HG02852 (cell line): ENCODE data around the gene ACRBP.
"Not testable (repeated sequence)": the region's sequence is repeated elsewhere in the genome, so short reads cannot be mapped to it uniquely, and the experiment has no call there.

Source experiments
- ATAC-seq: cut with Tn5 transposase; IDR thresholded peaks from one replicate; pipeline ENCODE4 v1.9.1; 2021; ENCODE audit warnings: mild to moderate bottlenecking, moderate library complexity; ENCODE audit not compliant: unreplicated experiment

ACRBP gene

GRCh38 chr12:6618483-6619225 lies 28.6 kb downstream of the ACRBP start:
- no peak for ATAC-seq

DNA sequence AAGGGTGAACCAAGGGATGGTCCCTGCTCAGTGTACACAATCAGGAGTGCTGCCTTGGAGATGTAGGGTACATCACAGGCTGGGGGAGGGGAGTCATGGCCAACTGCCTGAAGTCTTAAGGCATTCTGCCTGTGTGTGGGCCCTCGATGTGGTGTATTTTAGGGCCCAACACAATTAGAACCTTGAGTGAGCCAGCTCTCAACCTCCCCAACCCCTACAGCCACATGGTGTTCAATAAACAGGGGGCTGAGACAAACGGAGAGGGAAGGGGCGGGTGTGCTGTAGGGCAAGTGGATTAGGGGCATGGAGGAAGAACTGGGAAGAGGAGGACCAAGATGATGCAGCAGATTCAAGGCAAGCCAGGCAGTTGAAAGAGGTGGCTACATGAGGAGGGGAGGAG lies 31.4 kb downstream of the ACRBP start:
- no peak for ATAC-seq

DNA sequence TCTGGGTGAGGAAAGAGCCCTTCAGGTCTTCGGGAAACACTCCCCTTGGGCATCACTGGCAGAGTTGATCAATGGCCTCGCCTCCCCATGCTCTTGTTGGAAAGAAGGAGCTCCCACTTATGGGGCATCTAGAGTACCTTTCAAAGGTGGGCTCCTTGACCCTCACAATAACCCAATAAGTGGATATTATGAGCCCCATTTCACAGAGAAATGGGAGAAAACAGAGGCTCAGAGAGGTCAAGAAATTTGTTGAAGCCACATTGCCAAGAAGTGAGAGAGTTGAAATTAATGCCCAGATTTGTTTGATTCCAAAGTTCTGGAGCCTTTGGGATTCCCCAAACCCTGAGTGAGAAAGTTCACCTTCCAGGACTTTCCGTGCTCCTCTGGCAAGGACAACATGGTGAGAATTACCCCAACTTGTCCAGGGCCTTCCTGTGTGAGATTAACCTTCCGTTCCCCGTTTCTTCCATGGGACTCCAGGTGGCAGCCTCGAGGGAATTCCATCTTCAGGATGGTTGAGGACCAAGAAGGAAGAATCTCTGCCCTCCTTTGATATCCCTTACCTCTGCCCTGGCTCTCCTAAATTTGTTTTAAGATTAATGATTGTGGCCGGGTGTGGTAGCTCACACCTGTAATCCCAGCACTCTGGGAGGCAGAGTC lies 32.6 kb downstream of the ACRBP start:
- ATAC-seq: no peak

DNA sequence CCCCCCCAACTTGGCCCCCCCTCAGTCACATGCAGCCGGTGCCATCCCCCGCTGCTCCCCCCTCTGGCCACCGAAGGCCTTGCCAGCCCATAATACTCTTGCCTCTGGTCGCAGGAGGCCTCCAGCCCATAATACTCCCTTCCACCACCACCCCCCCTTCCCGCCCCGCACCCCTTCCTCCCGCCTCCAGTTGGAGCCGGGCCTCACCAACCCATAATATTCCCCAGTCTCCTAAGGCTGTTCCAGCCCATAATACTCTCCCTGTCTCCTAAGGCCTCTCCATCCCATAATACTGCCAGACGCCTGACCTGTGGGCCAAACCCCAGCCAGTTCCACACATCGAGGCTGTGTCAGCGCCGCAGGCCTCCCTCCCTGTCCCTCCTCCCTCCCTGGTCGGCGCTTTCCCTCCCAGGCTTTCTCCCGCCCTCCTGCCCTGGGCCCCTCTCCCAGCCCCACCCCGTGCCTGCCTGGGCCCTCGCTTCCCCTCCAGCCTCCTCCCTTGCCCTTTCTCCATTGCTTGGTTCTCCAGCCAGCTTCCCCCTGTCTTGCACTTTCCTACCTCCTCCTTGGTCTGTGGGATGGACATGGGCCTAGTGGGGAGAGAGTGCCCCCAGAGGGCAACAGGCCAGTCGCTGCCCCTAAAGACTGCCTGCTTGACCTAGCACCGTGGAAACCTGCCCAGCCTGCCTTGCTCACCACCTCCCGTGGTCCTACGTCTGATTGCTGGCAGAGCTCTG lies 33.3 kb downstream of the ACRBP start:
- no peak for ATAC-seq

DNA sequence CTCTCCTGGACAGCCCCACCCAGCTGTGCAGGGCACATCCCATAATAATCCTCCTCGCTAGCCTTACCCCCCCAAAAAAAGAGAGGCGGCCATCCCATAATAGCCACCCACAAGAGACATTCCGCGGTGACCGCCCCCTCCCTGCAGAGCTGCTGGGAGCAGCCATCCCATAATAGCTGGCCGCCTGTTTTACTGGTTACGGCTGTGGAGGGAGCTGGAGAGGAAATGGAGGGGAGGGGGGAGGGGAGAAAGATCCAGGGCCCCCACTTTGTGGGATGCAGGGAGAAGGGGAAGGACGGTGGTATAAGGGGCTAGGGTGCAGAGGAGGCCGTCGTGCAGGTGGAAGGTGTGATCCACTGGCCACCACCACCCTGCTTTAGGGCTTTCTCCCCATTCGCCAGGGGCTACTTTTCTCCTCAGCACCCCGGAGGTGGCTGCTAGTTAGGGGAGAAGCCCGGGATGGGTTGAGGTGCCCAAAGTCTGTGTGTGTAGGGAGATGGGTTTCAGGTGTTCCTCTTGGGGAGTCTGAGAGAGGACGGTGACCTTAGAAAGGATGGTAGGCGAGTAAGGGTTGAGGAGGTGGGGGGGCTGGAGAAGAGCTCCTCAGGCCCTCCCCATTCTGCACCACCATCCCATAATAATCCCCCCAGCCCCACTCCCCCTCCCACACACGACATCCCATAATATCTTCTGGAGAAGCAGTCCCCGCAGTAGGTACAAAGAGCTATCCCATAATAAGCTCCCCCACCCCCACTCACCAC lies 34.0 kb downstream of the ACRBP start:
- no peak for ATAC-seq

- no peak for ATAC-seq
These were observed 34.6 kb downstream of the ACRBP start for GRCh38 chr12:6612652-6613014.

- no peak for ATAC-seq
These were observed 35.0 kb downstream of the ACRBP start for GRCh38 chr12:6612247-6612646.

DNA sequence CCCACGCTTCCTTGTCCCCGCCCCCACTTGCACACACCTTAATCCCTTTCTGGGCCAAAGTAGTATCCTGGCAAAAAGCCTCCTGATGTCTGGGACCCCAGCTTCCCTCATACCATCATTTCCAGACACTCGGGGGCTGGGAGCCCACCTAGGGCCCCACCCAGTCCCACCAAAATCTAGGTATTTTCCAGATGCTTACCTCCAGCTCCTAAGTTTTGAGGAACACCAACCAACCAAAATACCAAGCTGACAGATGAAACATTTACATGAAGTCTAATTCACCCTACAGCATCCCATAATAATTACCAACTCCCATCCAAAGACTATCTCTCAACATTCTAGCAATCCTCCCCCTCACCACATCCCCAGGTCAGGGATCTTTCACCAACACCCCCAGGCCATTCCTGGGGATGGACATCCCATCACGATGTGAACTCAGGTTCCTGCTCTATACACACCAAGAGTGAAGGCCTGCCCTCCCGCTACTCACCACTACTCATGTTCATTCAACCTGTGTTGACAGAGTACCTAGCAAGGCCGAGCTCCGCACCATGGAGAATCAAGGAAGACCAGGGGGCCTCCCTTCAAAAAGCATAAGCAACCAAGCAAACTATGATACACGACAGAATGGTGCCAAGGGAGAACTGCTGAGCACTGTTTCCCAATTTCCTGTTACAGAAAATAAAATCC lies 38.5 kb downstream of the ACRBP start:
- no peak for ATAC-seq

DNA sequence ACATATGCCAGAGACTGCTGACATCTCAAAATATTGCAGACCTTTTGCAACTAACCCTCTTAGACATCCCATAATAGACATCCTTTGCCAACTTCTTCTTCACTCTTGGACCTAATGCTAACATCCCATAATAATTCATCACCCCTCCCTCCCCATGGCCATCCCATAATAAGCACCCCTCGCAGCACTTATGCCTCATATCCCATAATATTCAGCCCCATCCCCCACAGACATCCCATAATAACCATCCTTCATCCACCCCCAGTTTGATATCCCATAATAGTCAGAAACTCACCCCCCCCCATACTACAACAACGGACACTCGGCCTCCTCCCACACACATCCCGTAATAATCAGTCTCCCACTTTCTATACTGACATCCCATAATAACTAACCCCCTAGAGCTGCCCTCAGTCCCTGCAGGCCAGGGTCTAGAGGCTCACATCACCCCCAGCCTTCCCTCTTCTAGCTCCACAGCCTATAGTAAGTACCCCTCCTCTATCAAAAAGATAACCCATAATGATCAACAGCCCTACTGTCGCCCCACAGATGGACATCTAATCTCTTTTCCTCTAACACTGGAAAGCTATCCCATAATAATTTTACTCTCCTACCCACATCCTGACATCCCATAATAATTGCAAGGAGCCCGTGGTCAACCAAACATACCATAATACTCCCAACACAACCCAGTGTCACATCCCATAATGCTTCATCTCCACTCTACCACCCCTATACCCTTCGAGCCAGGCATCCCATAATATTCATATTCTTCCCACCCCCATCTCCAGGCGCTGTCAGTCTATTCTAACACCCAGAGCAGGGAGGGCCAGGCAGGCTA lies 39.3 kb downstream of the ACRBP start:
- ATAC-seq: no peak

DNA sequence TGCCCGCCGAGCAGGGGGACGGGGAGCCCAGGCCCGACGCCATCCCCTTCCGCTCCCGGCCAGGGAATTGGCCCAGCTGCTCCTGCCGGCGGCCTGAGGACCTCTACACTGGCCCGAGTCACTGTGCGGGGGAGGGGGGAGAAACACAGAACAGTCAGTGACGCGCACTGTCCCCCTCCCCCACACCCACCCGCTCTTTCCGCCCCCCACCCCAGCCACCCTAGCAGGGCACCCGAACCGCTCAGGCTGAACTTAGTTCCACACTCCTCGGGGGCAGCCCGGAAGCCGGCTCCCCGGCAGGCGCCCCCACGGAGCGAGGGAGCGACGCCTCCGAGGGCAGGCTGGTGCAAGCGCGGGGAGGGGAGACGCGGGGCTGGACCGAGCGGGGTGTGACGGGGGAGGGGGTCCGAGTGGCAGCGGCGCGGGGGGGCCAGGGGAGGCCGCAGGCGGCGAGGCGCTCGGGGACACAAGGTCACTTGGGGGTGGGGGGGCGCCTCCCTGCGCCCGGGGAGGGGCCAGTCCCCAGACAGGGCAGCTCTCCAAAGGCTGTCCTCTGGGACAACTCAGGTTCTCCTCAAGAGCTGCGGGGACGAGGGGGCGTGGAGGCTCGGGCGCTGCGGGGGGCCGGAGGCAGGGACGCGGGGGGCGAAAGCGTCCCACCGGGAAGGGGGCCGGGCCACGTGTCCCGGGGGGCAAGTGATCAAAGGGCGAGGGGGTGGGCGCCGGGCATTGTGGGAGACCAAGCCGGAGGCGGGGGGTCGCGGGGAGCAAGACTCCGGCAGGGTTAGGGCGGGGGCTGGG lies 40.7 kb downstream of the ACRBP start:
- no peak for ATAC-seq

DNA sequence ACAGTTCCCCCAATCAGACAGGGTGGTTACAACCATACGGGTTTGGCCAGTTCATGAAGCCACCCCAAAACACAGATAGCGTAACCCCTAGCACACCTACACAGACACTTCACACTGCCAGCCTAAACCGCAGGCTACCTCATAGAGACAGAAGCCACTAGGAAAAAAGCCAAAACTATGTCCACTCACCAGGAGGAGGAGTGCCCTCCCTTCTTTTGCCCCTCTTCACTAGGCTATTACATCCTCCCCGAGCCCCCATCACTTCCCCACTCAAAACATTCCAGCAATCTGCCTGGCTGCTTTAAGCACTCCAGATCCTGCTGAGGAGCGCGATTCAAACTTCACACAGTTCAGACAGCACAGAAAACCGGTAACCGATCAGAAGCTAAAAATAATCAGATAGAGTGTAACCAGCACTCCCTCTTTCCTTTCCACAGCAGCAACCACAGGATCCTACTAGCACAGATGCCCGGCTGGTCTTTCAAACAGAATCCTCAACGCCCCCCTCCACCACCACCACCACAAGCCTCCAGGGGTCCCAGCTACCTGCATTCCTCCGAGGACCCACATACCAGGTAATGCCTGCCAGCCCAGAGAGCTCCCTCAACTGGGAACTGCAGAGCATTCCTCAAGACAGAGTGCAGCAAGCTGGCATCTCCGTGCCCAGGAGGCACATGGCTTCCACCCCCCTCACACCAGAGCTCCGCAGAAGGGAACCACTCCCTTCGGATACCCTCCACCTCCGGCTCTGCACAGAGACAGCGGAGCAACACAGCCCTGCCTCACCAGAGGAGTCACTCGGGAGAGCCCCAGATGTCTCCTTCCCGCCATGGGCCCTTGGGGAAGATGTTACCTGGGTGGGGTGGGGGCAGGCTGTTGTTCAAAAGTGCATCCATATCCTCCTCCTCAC lies 41.6 kb downstream of the ACRBP start:
- ATAC-seq: no peak

DNA sequence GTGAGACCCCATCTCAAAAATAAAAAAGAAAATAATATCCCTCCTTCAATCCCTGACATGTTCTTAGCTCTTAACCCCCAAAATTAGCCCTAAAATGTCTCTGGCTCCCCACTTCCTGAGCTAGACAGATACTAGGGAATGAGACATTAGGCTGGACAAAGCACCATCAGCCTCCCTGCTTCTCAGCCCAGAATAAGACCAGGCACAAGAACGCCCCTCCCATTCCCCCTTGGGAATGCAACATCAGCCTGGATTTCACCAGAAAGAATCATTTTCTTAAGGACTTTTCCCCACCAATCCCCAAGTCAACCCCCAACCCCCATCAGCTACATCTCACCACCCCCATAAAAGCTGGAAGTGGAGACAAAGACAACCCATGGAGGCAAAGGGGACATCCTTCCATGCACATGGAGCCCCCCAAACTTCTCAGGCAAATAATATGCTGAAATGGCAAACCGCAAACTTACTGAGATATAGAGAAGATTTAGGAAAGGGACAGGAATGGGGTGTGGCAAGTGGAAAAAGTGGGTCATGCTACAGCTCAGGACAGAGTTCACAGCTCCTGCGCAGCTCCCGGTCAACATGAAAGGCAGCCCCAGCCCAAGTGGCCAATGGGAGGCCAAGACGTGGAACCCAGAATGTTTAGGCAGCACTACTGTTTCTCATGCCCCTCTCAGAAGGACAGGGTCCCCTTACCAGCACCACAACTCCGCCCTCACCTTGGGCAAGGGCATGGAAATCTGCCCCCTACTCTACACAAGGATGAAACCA lies 42.8 kb downstream of the ACRBP start:
- ATAC-seq: no peak

DNA sequence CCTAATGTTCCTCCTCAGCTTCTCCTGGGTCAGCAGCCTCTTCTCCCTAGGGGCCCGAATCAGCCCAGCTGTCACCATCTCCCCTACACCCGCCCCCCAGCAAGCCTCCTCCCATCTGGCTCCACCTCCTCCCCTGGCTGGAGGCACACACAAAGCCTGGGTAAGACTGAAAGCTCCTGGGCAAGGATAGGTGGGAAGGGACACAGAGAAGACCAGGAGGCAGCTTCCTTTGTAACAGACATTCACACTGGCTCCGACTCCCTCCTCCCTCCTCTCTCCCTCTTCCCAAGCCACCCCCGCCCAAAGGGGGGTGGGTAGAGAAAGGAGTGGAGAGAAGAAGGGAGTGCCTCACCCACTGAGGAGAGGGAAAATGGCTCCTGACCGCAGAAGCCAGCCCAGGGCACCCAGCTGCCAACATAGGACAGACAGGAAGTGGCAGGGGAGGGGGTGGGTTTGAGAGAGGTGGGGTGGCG lies 44.1 kb downstream of the ACRBP start:
- ATAC-seq: no peak

DNA sequence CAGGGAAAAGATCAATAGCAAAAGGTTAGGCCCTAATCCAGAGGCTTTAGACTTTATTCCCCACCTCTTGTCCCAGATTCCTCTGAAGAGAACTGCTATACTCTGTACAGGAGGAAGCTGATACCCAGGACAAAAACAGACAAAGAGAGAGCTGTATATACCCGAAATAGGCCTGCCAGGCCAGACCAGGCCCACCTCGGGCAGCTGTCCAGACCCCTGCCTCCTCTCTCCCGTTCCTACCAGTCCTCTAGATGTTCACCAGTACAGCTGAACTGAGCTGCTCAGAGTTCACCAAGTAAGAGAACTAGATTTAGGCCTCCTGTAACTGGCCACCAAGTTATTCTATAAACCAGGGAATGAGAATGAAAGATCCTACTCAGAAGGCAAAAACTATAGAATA lies 44.7 kb downstream of the ACRBP start:
- ATAC-seq: no peak

GRCh38 chr12:6595673-6596072 lies 51.6 kb downstream of the ACRBP start:
- not testable (repeated sequence) for ATAC-seq

- ATAC-seq: no peak
These were observed 55.1 kb downstream of the ACRBP start for GRCh38 chr12:6592087-6592486.
